K562 (cell line): ENCODE data around the gene ITGAD. TPM values are rescaled to one million over a fixed set of nuclear protein-coding genes. Genes with fewer than 3 reads are reported as not detected.

Experiments used
- ATAC-seq: fragments of 200-7000 bp; cut with Tn5 transposase; 3 replicates; pipeline ENCODE4 v1.9.1; 2020; ENCODE audit warnings: moderate library complexity
- BruUV-seq: library from RNA; stranded (reverse); fragments of 400-500 nt; replicated peaks from 2 replicates; lab custom pipeline; 2021; lab: Mats Ljungman, UMichigan
- CTCF ChIA-PET: fragments of 300-600 bp; formaldehyde crosslinking; extraction: SDS; loops from one replicate; lab custom pipeline; 2021; ENCODE audit warnings: low intra/inter-chr PET ratio; lab: Yijun Ruan, JAX
- POLR2A ChIA-PET: fragments of 300-600, 350-650 bp; sonication (Branson Sonifier 250); formaldehyde crosslinking; extraction: SDS; loops from one replicate; lab custom pipeline; 2021; ENCODE audit warnings: antibody characterized with exemption, inconsistent platforms; lab: Yijun Ruan, JAX
- DNase-seq, 4 experiments: peaks; one replicate each; pipeline versions ENCODE4 v3.0.0 to v3.0.0-alpha.2; 2011 to 2018; ENCODE audit warnings: low spot score in 3 of 4, mixed read lengths in 3 of 4; ENCODE audit errors: extremely low read depth in 1 of 4
- FAIRE-seq: peaks from 2 replicates; lab custom pipeline; 2011; peaks lifted over from hg19 to GRCh38; lab: Jason Lieb, UNC
- H2AFZ ChIP-seq: 2 replicates; pipeline ENCODE4 v1.6.0; 2011; ENCODE audit warnings: low read depth, low read length, control low read depth, inconsistent platforms
- H3K27ac ChIP-seq: fragments of 200-600 bp; 3 replicates; pipeline ENCODE4 v1.8.0; 2011; ENCODE audit warnings: low read depth, mild to moderate bottlenecking, control low read depth, inconsistent platforms, low read length, moderate library complexity, mixed read lengths; ENCODE audit errors: extremely low read depth
- H3K27me3 ChIP-seq, 2 experiments: fragments of 300-600 bp in 1 of 2; 2 replicates in 1 of 2; 3 replicates in 1 of 2; pipeline versions ENCODE4 v1.6.0 to v1.8.0; 2011; ENCODE audit warnings: inconsistent platforms in 2 of 2, low read length in 2 of 2, mild to moderate bottlenecking in 1 of 2, mixed read lengths in 1 of 2, moderate library complexity in 1 of 2; ENCODE audit not compliant: control insufficient read depth in 2 of 2, insufficient read depth in 2 of 2
- H3K36me3 ChIP-seq: fragments of 300-600 bp; 3 replicates; pipeline ENCODE4 v1.8.0; 2011; ENCODE audit warnings: mild to moderate bottlenecking, low read length, inconsistent platforms; ENCODE audit not compliant: control insufficient read depth, insufficient read depth
- H3K4me1 ChIP-seq, 2 experiments: fragments of 200-600 bp in 1 of 2; replicated peaks in 1 of 2; 2 replicates in 1 of 2; 3 replicates in 1 of 2; pipeline versions ENCODE4 v1.5.1 to v1.8.0; 2011; ENCODE audit warnings: inconsistent platforms in 2 of 2, low read length in 2 of 2, mild to moderate bottlenecking in 1 of 2, mixed read lengths in 1 of 2, moderate library complexity in 1 of 2; ENCODE audit not compliant: control insufficient read depth in 2 of 2, insufficient read depth in 2 of 2
- H3K4me2 ChIP-seq: 2 replicates; pipeline ENCODE4 v1.6.1; 2011; ENCODE audit warnings: low read length, control low read depth, inconsistent platforms, mixed read lengths; ENCODE audit not compliant: insufficient read depth
- H3K4me3 ChIP-seq: fragments of 200-600 bp; sonication (generic), shearing (Covaris generic); 2 replicates; pipeline ENCODE4 v1.5.1; 2016; ENCODE audit warnings: control low read depth, inconsistent platforms
- H3K79me2 ChIP-seq: fragments of 200-600 bp; 3 replicates; pipeline ENCODE4 v1.8.0; 2011; ENCODE audit warnings: low read length, inconsistent platforms; ENCODE audit not compliant: control insufficient read depth, insufficient read depth
- H3K9ac ChIP-seq, 2 experiments: 2 replicates each; pipeline versions ENCODE4 v1.6.0 to v1.6.1; 2011; ENCODE audit warnings: low read depth in 2 of 2, low read length in 2 of 2, control low read depth in 1 of 2, inconsistent platforms in 1 of 2, mild to moderate bottlenecking in 1 of 2, mixed read lengths in 1 of 2; ENCODE audit not compliant: insufficient read depth in 1 of 2
- H3K9me1 ChIP-seq: one replicate; pipeline ENCODE4 v1.6.0; 2011; ENCODE audit warnings: inconsistent platforms, mild to moderate bottlenecking, low read length, moderate library complexity; ENCODE audit not compliant: control insufficient read depth, insufficient read depth
- H3K9me3 ChIP-seq: replicated peaks from 2 replicates; pipeline ENCODE4 v1.5.1; 2011; ENCODE audit warnings: low read depth, low read length, inconsistent platforms; ENCODE audit not compliant: control insufficient read depth, insufficient read depth
- H4K20me1 ChIP-seq: replicated peaks from 2 replicates; pipeline ENCODE4 v1.6.1; 2011; ENCODE audit warnings: low read length, inconsistent platforms, mixed read lengths; ENCODE audit not compliant: control insufficient read depth, insufficient read depth
- BRD4 ChIP-seq: fragments of 200-600 bp; sonication (generic); IDR thresholded peaks from 2 replicates; pipeline ENCODE4 v1.6.1; 2017; ENCODE audit warnings: inconsistent platforms
- CHD2 ChIP-seq: IDR thresholded peaks from 2 replicates; pipeline ENCODE4 v1.6.1; 2011; ENCODE audit warnings: low read depth, low read length
- DNMT1 ChIP-seq: fragments of 450-650 bp; IDR thresholded peaks from 2 replicates; pipeline ENCODE4 v1.6.1; 2016; ENCODE audit warnings: antibody characterized with exemption, mild to moderate bottlenecking
- ERF ChIP-seq: fragments of 450-650 bp; formaldehyde crosslinking; IDR thresholded peaks from 2 replicates; pipeline ENCODE4 v1.4.0; 2020; ENCODE audit warnings: mild to moderate bottlenecking, mixed read lengths
- HDAC2 ChIP-seq: fragments of 450-650 bp; IDR thresholded peaks from 2 replicates; pipeline ENCODE4 v1.6.1; 2016; ENCODE audit warnings: mild to moderate bottlenecking
- HMG20B ChIP-seq: fragments of 250-450 bp; sonication (Bioruptor Pico); IDR thresholded peaks from 2 replicates; pipeline ENCODE4 v1.5.0; 2021; ENCODE audit warnings: mild to moderate bottlenecking
- NCOA2 ChIP-seq, 2 experiments: fragments of 450-650 bp; IDR thresholded peaks; 2 replicates each; pipeline ENCODE4 v1.6.1; 2018; ENCODE audit warnings: mild to moderate bottlenecking in 2 of 2, moderate library complexity in 1 of 2; ENCODE audit not compliant: partially characterized antibody in 2 of 2
- PHF8 ChIP-seq: fragments of 200-600 bp; sonication (generic); IDR thresholded peaks from 2 replicates; pipeline ENCODE4 v1.6.1; 2012; ENCODE audit warnings: mixed run types, mild to moderate bottlenecking, inconsistent platforms, low read length, moderate library complexity, borderline replicate concordance
- SP2 ChIP-seq: IDR thresholded peaks from 2 replicates; pipeline ENCODE4 v1.6.1; 2011; ENCODE audit warnings: mild to moderate bottlenecking, low read depth, low read length, moderate library complexity; ENCODE audit not compliant: poor library complexity, severe bottlenecking; ENCODE audit errors: extremely low read depth
- TGIF2 ChIP-seq: sonication (generic); formaldehyde crosslinking; IDR thresholded peaks from 2 replicates; pipeline ENCODE4 v1.8.1; 2022; ENCODE audit warnings: mild to moderate bottlenecking, missing genetic modification reagents, moderate library complexity
- ZBTB7A ChIP-seq: IDR thresholded peaks from 2 replicates; pipeline ENCODE4 v1.6.1; 2011; ENCODE audit warnings: low read depth, mild to moderate bottlenecking, low read length, moderate library complexity, borderline replicate concordance; ENCODE audit not compliant: control insufficient read depth
- ZNF75A ChIP-seq: fragments of 450-650 bp; formaldehyde crosslinking; IDR thresholded peaks from 2 replicates; pipeline ENCODE4 v1.4.0; 2020; ENCODE audit warnings: mild to moderate bottlenecking
- ZZZ3 ChIP-seq: fragments of 450-650 bp; IDR thresholded peaks from 2 replicates; pipeline ENCODE4 v1.6.1; 2016; ENCODE audit warnings: antibody characterized with exemption, mild to moderate bottlenecking, moderate library complexity
- WGBS: fragments of 100-300 bp; shearing (Covaris generic); methylation state at CpG from one replicate; pipeline ENCODE4 v1.1.6; 2016; ENCODE audit warnings: low coverage, mixed read lengths; ENCODE audit not compliant: insufficient coverage; ENCODE audit errors: missing lambda C conversion rate; 5-methylcytosine and 5-hydroxymethylcytosine counted together
- in situ Hi-C: fragments of 300-500 bp; cut with MboI; formaldehyde crosslinking; loops from 4 replicates; pipeline ENCODE4 v1.15.0; 2018; ENCODE audit warnings: inconsistent platforms, mixed read lengths
- intact Hi-C: fragments of 100-400 bp; cut with micrococcal nuclease; formaldehyde crosslinking; loops from 2 replicates; pipeline ENCODE4 v1.14.2; 2022
- polyA plus RNA-seq, 8 experiments: library from polyadenylated mRNA; depleted of rRNA in 4 of 8; stranded (reverse) in 5 of 8; unstranded in 3 of 8; fragments of >200 nt; fragmentation: Nextera tagmentation in 2 of 8; fragmentation: Illumina TruSeq in 1 of 8; extraction: Ambion mirVana in 2 of 8; extraction: Trizol in 1 of 8; gene quantifications; 2 replicates each; pipeline versions ENCODE4 v1.2.1 to v1.2.3, GENCODE V29; 2011 to 2014; ENCODE audit warnings: inconsistent platforms in 1 of 8, missing spikeins in 1 of 8
- total RNA-seq, 7 experiments: library from RNA; depleted of rRNA in 6 of 7; stranded (reverse); fragments of >200 nt in 6 of 7; fragmentation: Illumina TruSeq in 2 of 7; extraction: Trizol in 2 of 7; gene quantifications; 2 replicates each; pipeline versions ENCODE4 v1.2.1 to v1.2.3, GENCODE V29; 2011 to 2021; ENCODE audit warnings: low replicate concordance in 1 of 7
- TF ChIP-seq, protein P1 (sequence below): sonication (generic); formaldehyde crosslinking; IDR thresholded peaks from 2 replicates; pipeline ENCODE4 v1.8.0; 2022; ENCODE audit warnings: missing genetic modification reagents, mild to moderate bottlenecking, moderate library complexity, borderline replicate concordance

The ITGAD gene
- total and polyA plus RNA-seq, 9 of the 15 experiments (the other 6 are each of a cell fraction or from before 2014, with no cell fraction given): not detected

DNA sequence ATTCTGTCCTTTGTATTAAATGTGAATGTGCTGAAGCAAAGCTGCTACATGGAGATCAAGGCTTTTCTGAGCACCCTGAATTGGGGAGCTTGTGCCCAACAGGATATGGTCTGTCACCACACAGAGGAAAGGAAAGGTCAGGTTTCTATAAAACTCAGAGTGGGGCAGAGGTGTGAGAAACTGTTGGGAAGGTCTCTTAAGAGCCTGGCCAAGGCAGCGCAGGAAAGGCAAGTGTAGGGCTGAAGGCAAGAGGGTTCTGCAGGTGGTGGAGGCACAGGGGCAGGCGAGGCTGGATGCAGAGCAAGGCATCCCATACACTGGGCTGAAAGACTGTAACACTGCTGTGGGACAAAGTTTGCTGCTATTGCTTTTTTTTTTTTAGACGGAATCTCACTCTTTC is 26.9 kb downstream of the ITGAD start:
- peaks cover 0 to 3% of the 10 kb centered on the region in 2 experiments; a peak in 1 of 5 replicates for H3K4me1 ChIP-seq
- FAIRE-seq (no peak), ATAC-seq (no peak), DNase-seq (no peak)
- H2AFZ ChIP-seq: no peak overlapping the region
- BruUV-seq: no TSS peak
- H3K9me3 ChIP-seq: no peaks in the 10 kb centered on the region
- ChIA-PET POLR2A (no interaction called here), CTCF (no interaction called here)
- intact Hi-C loops (no loop called here), in situ Hi-C loops (no loop called here)
- H3K9ac ChIP-seq: no peak overlapping the region
- no peaks in the 10 kb centered on the region; the same call in 1 of the 2 replicates for H4K20me1 ChIP-seq
- no peak overlapping the region for H3K4me2 ChIP-seq
- no peak overlapping the region for H3K4me3 ChIP-seq
- no peaks in the 10 kb centered on the region for H3K79me2 ChIP-seq
- TF ChIP-seq TGIF2 (no peak), DNMT1 (no peak), PHF8 (no peak), HDAC2 (no peak), ZBTB7A (no peak), BRD4 (no peak), NCOA2 (IDR thresholded peaks at IDR 0.05; ENCODE audit: partially characterized antibody in 2 of 2) (no peak), ERF (CRISPR knock-in tag) (no peak), CHD2 (no peak), HMG20B (CRISPR knock-in tag) (no peak), ZZZ3 (no peak), SP2 (no peak), ZNF75A (CRISPR knock-in tag) (no peak)
- TF ChIP-seq, protein P1, sequence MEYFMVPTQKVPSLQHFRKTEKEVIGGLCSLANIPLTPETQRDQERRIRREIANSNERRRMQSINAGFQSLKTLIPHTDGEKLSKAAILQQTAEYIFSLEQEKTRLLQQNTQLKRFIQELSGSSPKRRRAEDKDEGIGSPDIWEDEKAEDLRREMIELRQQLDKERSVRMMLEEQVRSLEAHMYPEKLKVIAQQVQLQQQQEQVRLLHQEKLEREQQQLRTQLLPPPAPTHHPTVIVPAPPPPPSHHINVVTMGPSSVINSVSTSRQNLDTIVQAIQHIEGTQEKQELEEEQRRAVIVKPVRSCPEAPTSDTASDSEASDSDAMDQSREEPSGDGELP (CRISPR knock-in tag): no peak
- H3K27me3 ChIP-seq: peaks cover 18 to 60% of the 10 kb centered on the region in 2 experiments; a peak in 4 of 5 replicates
- H3K9me1 ChIP-seq: no peaks in the 10 kb centered on the region
- no peaks in the 10 kb centered on the region for H3K36me3 ChIP-seq
- WGBS: 0% methylated on average over 3 of the region's 3 CpGs
- no peak overlapping the region for H3K27ac ChIP-seq
